Endothelial cell of umbilical vein (primary cell): ENCODE data around the gene ROBO2. TPM values are rescaled to one million over a fixed set of nuclear protein-coding genes. Genes with fewer than 3 reads are reported as not detected.

ENCODE experiments used
- BruUV-seq: library from RNA; stranded (reverse); fragments of 400-500 nt; replicated peaks from 2 replicates; lab custom pipeline; 2021; lab: Mats Ljungman, UMichigan
- CTCF ChIA-PET: fragments of 300-600, 350-600 bp; sonication (Branson Sonifier 250); formaldehyde crosslinking; loops from one replicate; lab custom pipeline; 2021; ENCODE audit warnings: antibody characterized with exemption, inconsistent platforms; lab: Charles Lee
- POLR2A ChIA-PET: fragments of 300-600, 350-600 bp; sonication (Branson Sonifier 250); formaldehyde crosslinking; loops from one replicate; lab custom pipeline; 2021; ENCODE audit warnings: antibody characterized with exemption, inconsistent platforms; lab: Charles Lee
- DNase-seq: peaks from one replicate; pipeline ENCODE4 v3.0.0-alpha.2; 2011; ENCODE audit warnings: low read depth, low spot score
- FAIRE-seq: peaks from 2 replicates; lab custom pipeline; 2011; peaks lifted over from hg19 to GRCh38; lab: Jason Lieb, UNC
- H2AFZ ChIP-seq: 2 replicates; pipeline ENCODE4 v1.6.0; 2012; ENCODE audit warnings: low read depth, low read length, control low read depth, inconsistent platforms
- H3K27ac ChIP-seq: 2 replicates; pipeline ENCODE4 v1.5.1; 2011; ENCODE audit warnings: low read depth, mild to moderate bottlenecking, control low read depth, low read length, moderate library complexity; ENCODE audit not compliant: insufficient read depth
- H3K27me3 ChIP-seq, 2 experiments: 2 replicates each; pipeline versions ENCODE4 v1.6.0 to v1.6.1; 2011; ENCODE audit warnings: low read length in 2 of 2, mixed read lengths in 1 of 2; ENCODE audit not compliant: control insufficient read depth in 2 of 2, insufficient read depth in 2 of 2
- H3K36me3 ChIP-seq, 2 experiments: 2 replicates in 1 of 2; 3 replicates in 1 of 2; pipeline ENCODE4 v1.5.1; 2011; ENCODE audit warnings: low read length in 2 of 2, mild to moderate bottlenecking in 1 of 2, moderate library complexity in 1 of 2; ENCODE audit not compliant: control insufficient read depth in 2 of 2, insufficient read depth in 2 of 2; ENCODE audit errors: extremely low read depth in 1 of 2
- H3K4me1 ChIP-seq: 3 replicates; pipeline ENCODE4 v1.5.1; 2011; ENCODE audit warnings: mild to moderate bottlenecking, low read length; ENCODE audit not compliant: control insufficient read depth, insufficient read depth; ENCODE audit errors: extremely low read depth
- H3K4me2 ChIP-seq: 2 replicates; pipeline ENCODE4 v1.6.1; 2011; ENCODE audit warnings: low read length, control low read depth, mixed read lengths; ENCODE audit not compliant: insufficient read depth
- H3K4me3 ChIP-seq, 3 experiments: fragments of 200-600 bp in 1 of 3; sonication (generic), shearing (Covaris generic) in 1 of 3; replicated peaks in 1 of 3; 2 replicates each; pipeline ENCODE4 v1.5.1; 2011 to 2016; ENCODE audit warnings: control low read depth in 3 of 3, low read length in 3 of 3, mild to moderate bottlenecking in 2 of 3, inconsistent platforms in 1 of 3, low read depth in 1 of 3, moderate library complexity in 1 of 3; ENCODE audit not compliant: insufficient read depth in 1 of 3
- H3K79me2 ChIP-seq: 2 replicates; pipeline ENCODE4 v1.6.0; 2012; ENCODE audit warnings: low read length, inconsistent platforms; ENCODE audit not compliant: control insufficient read depth, insufficient read depth
- H3K9ac ChIP-seq: replicated peaks from 2 replicates; pipeline ENCODE3; 2011; ENCODE audit warnings: low read length, control low read depth; ENCODE audit not compliant: insufficient read depth; ENCODE audit errors: extremely low read depth
- H3K9me1 ChIP-seq: replicated peaks from 3 replicates; pipeline ENCODE4 v1.6.0; 2011; ENCODE audit warnings: mild to moderate bottlenecking, low read length; ENCODE audit not compliant: control insufficient read depth, insufficient read depth; ENCODE audit errors: extremely low read depth
- H3K9me3 ChIP-seq: replicated peaks from 2 replicates; pipeline ENCODE4 v1.5.1; 2012; ENCODE audit warnings: low read length, inconsistent platforms; ENCODE audit not compliant: control insufficient read depth, insufficient read depth
- H4K20me1 ChIP-seq: replicated peaks from 2 replicates; pipeline ENCODE3; 2011; ENCODE audit warnings: mild to moderate bottlenecking, low read length; ENCODE audit not compliant: control insufficient read depth, insufficient read depth; ENCODE audit errors: extremely low read depth
- CTCF ChIP-seq, 2 donors: IDR thresholded peaks; 1 replicate in 1 of 2; 2 replicates in 1 of 2; pipeline ENCODE4 v1.5.1; 2011; ENCODE audit warnings: low read length in 2 of 2, mild to moderate bottlenecking in 2 of 2, moderate library complexity in 2 of 2, control low read depth in 1 of 2, inconsistent platforms in 1 of 2, low read depth in 1 of 2; ENCODE audit not compliant: insufficient read depth in 1 of 2; ENCODE audit errors: extremely low read depth in 1 of 2
- EZH2 ChIP-seq: IDR thresholded peaks from 2 replicates; pipeline ENCODE4 v1.6.1; 2012; ENCODE audit warnings: borderline replicate concordance, low read depth, mild to moderate bottlenecking, moderate library complexity, low read length, inconsistent platforms; ENCODE audit not compliant: severe bottlenecking
- GATA2 ChIP-seq: IDR thresholded peaks from 2 replicates; pipeline ENCODE4 v1.7.0; 2011; ENCODE audit warnings: low read depth, mild to moderate bottlenecking, moderate library complexity, mixed read lengths, low read length; ENCODE audit not compliant: insufficient read length, insufficient read depth
- JUN ChIP-seq: IDR thresholded peaks from 2 replicates; pipeline ENCODE4 v1.6.1; 2011; ENCODE audit warnings: borderline replicate concordance, low read depth; ENCODE audit not compliant: insufficient read length, insufficient read depth
- MAX ChIP-seq: IDR thresholded peaks from 2 replicates; pipeline ENCODE4 v1.6.1; 2011; ENCODE audit not compliant: insufficient read depth, insufficient read length
- MYC ChIP-seq: IDR thresholded peaks from one replicate; pipeline ENCODE4 v1.6.1; 2011; ENCODE audit warnings: mild to moderate bottlenecking, low read depth, low read length
- POLR2A ChIP-seq: IDR thresholded peaks from 2 replicates; pipeline ENCODE4 v1.6.1; 2012; ENCODE audit warnings: low read depth, mild to moderate bottlenecking, control low read depth, low read length
- dilution Hi-C: fragments of 300-500 bp; cut with MboI; formaldehyde crosslinking; loops from one replicate; pipeline ENCODE4 v1.15.0; 2019; ENCODE audit warnings: low sequenced_read_pairs; ENCODE audit not compliant: extremely low pct_ligation_motif_present
- intact Hi-C: fragments of 100-400 bp; cut with micrococcal nuclease; formaldehyde crosslinking; loops from one replicate; pipeline ENCODE4 v1.10.0; 2022
- polyA plus RNA-seq, 4 experiments: library from polyadenylated mRNA; depleted of rRNA in 3 of 4; stranded (reverse) in 3 of 4; unstranded in 1 of 4; fragments of >200 nt; gene quantifications; 2 replicates each; pipeline versions ENCODE4 v1.2.1 to v1.2.3, GENCODE V29; 2011 to 2012; ENCODE audit warnings: missing spikeins in 1 of 4
- total RNA-seq: library from RNA; stranded (reverse); gene quantifications from 2 replicates; pipeline ENCODE4 v1.2.3, GENCODE V29; 2021

The ROBO2 gene
- total and polyA plus RNA-seq, 2 donors (not counting 3 experiments of a cell fraction or from before 2014, with no cell fraction given), result not detected

- Histone ChIP-seq H3K36me3 (no peaks in the 10 kb centered on the region), H3K4me3 (no peak overlapping the region), H3K27ac (no peak overlapping the region), H3K9ac (no peak overlapping the region), H4K20me1 (no peaks in the 10 kb centered on the region), H3K27me3 (no peaks in the 10 kb centered on the region), H3K79me2 (no peaks in the 10 kb centered on the region), H3K4me1 (no peaks in the 10 kb centered on the region), H3K4me2 (no peak overlapping the region), H2AFZ (no peak overlapping the region), H3K9me1 (no peaks in the 10 kb centered on the region), H3K9me3 (no peaks in the 10 kb centered on the region)
- FAIRE-seq, result no peak
- BruUV-seq, result no TSS peak
- intact Hi-C loops, result no loop called here
- TF ChIP-seq CTCF (IDR thresholded peaks at IDR 0.05; ENCODE audit: extremely low read depth in 1 of 2, insufficient read depth in 1 of 2, low read depth in 1 of 2, low read length in 2 of 2) (no peak), POLR2A (no peak), MYC (no peak), GATA2 (no peak), JUN (no peak), EZH2 (no peak), MAX (no peak)
- DNase-seq, result no peak
- dilution Hi-C loops, result no loop called here
- POLR2A ChIA-PET, result no interaction called here
- CTCF ChIA-PET, result no interaction called here
Measured at GRCh38 chr3:77605308-77605707, 565.4 kb downstream of the ROBO2 start.
